Gastroesophageal sphincter (tissue), 4 donors: ENCODE results near the gene MVB12B. TPM values are rescaled to one million over a fixed set of nuclear protein-coding genes. Genes with fewer than 3 reads are reported as not detected.

Source experiments
- ATAC-seq: fragments of 150-250 bp; one replicate; pipeline ENCODE4 v1.9.1; 2016; ENCODE audit warnings: mild to moderate bottlenecking, moderate library complexity
- H3K27ac ChIP-seq, 4 donors: fragments of 200-600 bp; sonication (generic) in 3 of 4; 1 replicate in 3 of 4; 2 replicates in 1 of 4; pipeline ENCODE4 v1.5.1; 2016 to 2019
- H3K27me3 ChIP-seq: fragments of 200-600 bp; sonication (generic); one replicate; pipeline ENCODE4 v1.5.1; 2019
- H3K36me3 ChIP-seq, 2 donors: fragments of 200-600 bp; sonication (generic); one replicate each; pipeline ENCODE4 v1.5.1; 2019; ENCODE audit warnings: control low read depth in 1 of 2
- H3K4me1 ChIP-seq, 3 donors: fragments of 200-600 bp; sonication (generic); 1 replicate in 2 of 3; 2 replicates in 1 of 3; pipeline ENCODE4 v1.5.1; 2016 to 2019; ENCODE audit warnings: control low read depth in 2 of 3
- H3K4me3 ChIP-seq, 2 donors: fragments of 200-600 bp; sonication (generic); one replicate each; pipeline ENCODE4 v1.5.1; 2019; ENCODE audit warnings: mild to moderate bottlenecking in 1 of 2, moderate library complexity in 1 of 2
- H3K9me3 ChIP-seq, 3 donors: fragments of 200-600 bp; sonication (generic); one replicate each; pipeline ENCODE4 v1.5.1; 2017 to 2019; ENCODE audit warnings: control low read depth in 2 of 3
- CTCF ChIP-seq, 4 experiments: fragments of 200-600 bp in 2 of 4; fragments of 450-650 bp in 2 of 4; sonication (generic) in 1 of 4; IDR thresholded peaks; one replicate each; pipeline ENCODE4 v1.5.1; 2017 to 2019; ENCODE audit warnings: antibody characterized with exemption in 4 of 4, mild to moderate bottlenecking in 2 of 4, moderate library complexity in 2 of 4
- EP300 ChIP-seq: sonication (generic); formaldehyde crosslinking; IDR thresholded peaks from one replicate; pipeline ENCODE4 v1.6.1; 2017; ENCODE audit warnings: antibody characterized with exemption, mild to moderate bottlenecking
- POLR2A ChIP-seq, 2 donors: fragments of 450-650 bp; IDR thresholded peaks; one replicate each; pipeline ENCODE4 v1.6.1; 2017; ENCODE audit warnings: antibody characterized with exemption in 2 of 2, mild to moderate bottlenecking in 2 of 2, moderate library complexity in 1 of 2
- POLR2AphosphoS5 ChIP-seq: sonication (generic); formaldehyde crosslinking; IDR thresholded peaks from one replicate; pipeline ENCODE4 v1.6.1; 2017; ENCODE audit warnings: antibody characterized with exemption
- WGBS, 2 donors: methylation state at CpG; one replicate each; pipeline ENCODE4 v1.1.5; 2018; ENCODE audit warnings: low coverage in 1 of 2; 5-methylcytosine and 5-hydroxymethylcytosine counted together
- total RNA-seq, 4 donors: library from RNA; depleted of rRNA; stranded (reverse); fragments of >200 nt; gene quantifications; one replicate each; pipeline ENCODE4 v1.1.0, GENCODE V29; 2016

Gene MVB12B
- total RNA-seq, 4 donors from 2014 or later: 12.0 to 25.2 (median 15.9) TPM

- TF ChIP-seq POLR2A (IDR thresholded peaks at IDR 0.05): no peak
- TF ChIP-seq EP300: no peak
- TF ChIP-seq POLR2AphosphoS5: no peak
- no peak for TF ChIP-seq CTCF (IDR thresholded peaks at IDR 0.05)
- no peaks in the 10 kb centered on the region for H3K9me3 ChIP-seq
- no peaks in the 10 kb centered on the region for H3K27me3 ChIP-seq
- 80 to 100% methylated on average over 3 of the region's 7 CpGs for WGBS, 2 donors
- H3K4me1 ChIP-seq: no peaks in the 10 kb centered on the region
- no peak for ATAC-seq
- H3K4me3 ChIP-seq: no peak overlapping the region
- H3K36me3 ChIP-seq: peaks cover 0 to 47% of the 10 kb centered on the region in 2 donors
- H3K27ac ChIP-seq: no peak overlapping the region
Measured at GRCh38 chr9:126432659-126433058, 106.0 kb downstream of the MVB12B start.

GRCh38 chr9:126435105-126435504 is 108.5 kb downstream of the MVB12B start:
- no peak overlapping the region for H3K27ac ChIP-seq
- 100% methylated on average over 1 of the region's 2 CpGs; no CpG with 5 or more reads in 1 of the 2 donors for WGBS, 2 donors

GRCh38 chr9:126435626-126436025 is 109.0 kb downstream of the MVB12B start:
- H3K36me3 ChIP-seq: peaks cover 0 to 40% of the 10 kb centered on the region in 2 donors
- H3K27ac ChIP-seq: no peak overlapping the region
- TF ChIP-seq EP300 (no peak), POLR2A (IDR thresholded peaks at IDR 0.05) (no peak), POLR2AphosphoS5 (no peak), CTCF (IDR thresholded peaks at IDR 0.05) (no peak)
- no peak overlapping the region for H3K4me3 ChIP-seq
- H3K9me3 ChIP-seq: no peaks in the 10 kb centered on the region
- peaks cover 0 to 4% (median 0%) of the 10 kb centered on the region in 3 donors for H3K4me1 ChIP-seq
- 67 to 94% methylated on average over 5 to 8 of the region's 8 CpGs for WGBS, 2 donors
- no peaks in the 10 kb centered on the region for H3K27me3 ChIP-seq
- no peak for ATAC-seq

More at GRCh38 chr9:126435105-126435504, 108.5 kb downstream of the MVB12B start:
- Histone ChIP-seq H3K27me3 (no peaks in the 10 kb centered on the region), H3K4me1 (peaks cover 0 to under 1% (median 0%) of the 10 kb centered on the region in 3 donors), H3K4me3 (no peak overlapping the region), H3K9me3 (no peaks in the 10 kb centered on the region), H3K36me3 (peaks cover 0 to 41% of the 10 kb centered on the region in 2 donors)
- TF ChIP-seq EP300 (no peak), POLR2AphosphoS5 (no peak), POLR2A (IDR thresholded peaks at IDR 0.05) (no peak), CTCF (IDR thresholded peaks at IDR 0.05) (no peak)
- no peak for ATAC-seq

GRCh38 chr9:126436545-126437267 is 110.1 kb downstream of the MVB12B start:
- no peak for ATAC-seq
- no peak overlapping the region for H3K4me3 ChIP-seq
- H3K36me3 ChIP-seq: peaks cover 0 to 36% of the 10 kb centered on the region in 2 donors
- H3K27me3 ChIP-seq: no peaks in the 10 kb centered on the region
- H3K9me3 ChIP-seq: no peaks in the 10 kb centered on the region
- H3K4me1 ChIP-seq: peaks cover 0 to 4% (median 0%) of the 10 kb centered on the region in 3 donors
- TF ChIP-seq POLR2A (IDR thresholded peaks at IDR 0.05) (no peak), CTCF (IDR thresholded peaks at IDR 0.05) (no peak), EP300 (no peak), POLR2AphosphoS5 (no peak)
- 76 to 90% methylated on average over 6 of the region's 6 CpGs for WGBS, 2 donors
- H3K27ac ChIP-seq: no peak overlapping the region

GRCh38 chr9:126437268-126437666 is 110.6 kb downstream of the MVB12B start:
- Histone ChIP-seq H3K36me3 (peaks cover 0 to 31% of the 10 kb centered on the region in 2 donors), H3K27me3 (no peaks in the 10 kb centered on the region), H3K4me1 (peaks cover 0 to 4% (median 0%) of the 10 kb centered on the region in 3 donors), H3K9me3 (no peaks in the 10 kb centered on the region), H3K27ac (no peak overlapping the region), H3K4me3 (no peak overlapping the region)
- TF ChIP-seq CTCF (IDR thresholded peaks at IDR 0.05) (no peak), EP300 (no peak), POLR2AphosphoS5 (no peak), POLR2A (IDR thresholded peaks at IDR 0.05) (no peak)
- no peak for ATAC-seq
- WGBS, 2 donors: 93 to 95% methylated on average over 6 of the region's 6 CpGs
